ENCODE data around the gene GNMT. TPM values are rescaled to one million over a fixed set of nuclear protein-coding genes. Genes with fewer than 3 reads are reported as not detected.

The GNMT gene
- total and polyA plus RNA-seq, 10 of the 15 experiments (the other 5 are each of a cell fraction or from before 2014, with no cell fraction given) = 0.27 to 1.1 (median 0.39) TPM

- peaks cover 23% of the 10 kb centered on the region for H3K4me1 ChIP-seq (ENCODE audit: control insufficient read depth, insufficient read depth, low read length)
- peak; percentile 12; the same call in 1 of the 2 replicates for TF ChIP-seq LARP7 (IDR thresholded peaks at IDR 0.05)
- peak; percentile 64; the same call in 1 of the 2 replicates for TF ChIP-seq SMAD5 (IDR thresholded peaks at IDR 0.05; ENCODE audit: low read depth)
- TF ChIP-seq, protein P1, sequence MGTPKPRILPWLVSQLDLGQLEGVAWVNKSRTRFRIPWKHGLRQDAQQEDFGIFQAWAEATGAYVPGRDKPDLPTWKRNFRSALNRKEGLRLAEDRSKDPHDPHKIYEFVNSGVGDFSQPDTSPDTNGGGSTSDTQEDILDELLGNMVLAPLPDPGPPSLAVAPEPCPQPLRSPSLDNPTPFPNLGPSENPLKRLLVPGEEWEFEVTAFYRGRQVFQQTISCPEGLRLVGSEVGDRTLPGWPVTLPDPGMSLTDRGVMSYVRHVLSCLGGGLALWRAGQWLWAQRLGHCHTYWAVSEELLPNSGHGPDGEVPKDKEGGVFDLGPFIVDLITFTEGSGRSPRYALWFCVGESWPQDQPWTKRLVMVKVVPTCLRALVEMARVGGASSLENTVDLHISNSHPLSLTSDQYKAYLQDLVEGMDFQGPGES (IDR thresholded peaks at IDR 0.05) = peak; percentile 75; the same call in 1 of the 2 replicates
- 0 out of 2 replicates have a peak, but pooled peaks have one; percentile 37 for TF ChIP-seq HDGF (IDR thresholded peaks at IDR 0.05)
- peak; percentile 35 for TF ChIP-seq IKZF1 (conservative IDR thresholded peaks at IDR 0.05)
- TF ChIP-seq, protein P2, sequence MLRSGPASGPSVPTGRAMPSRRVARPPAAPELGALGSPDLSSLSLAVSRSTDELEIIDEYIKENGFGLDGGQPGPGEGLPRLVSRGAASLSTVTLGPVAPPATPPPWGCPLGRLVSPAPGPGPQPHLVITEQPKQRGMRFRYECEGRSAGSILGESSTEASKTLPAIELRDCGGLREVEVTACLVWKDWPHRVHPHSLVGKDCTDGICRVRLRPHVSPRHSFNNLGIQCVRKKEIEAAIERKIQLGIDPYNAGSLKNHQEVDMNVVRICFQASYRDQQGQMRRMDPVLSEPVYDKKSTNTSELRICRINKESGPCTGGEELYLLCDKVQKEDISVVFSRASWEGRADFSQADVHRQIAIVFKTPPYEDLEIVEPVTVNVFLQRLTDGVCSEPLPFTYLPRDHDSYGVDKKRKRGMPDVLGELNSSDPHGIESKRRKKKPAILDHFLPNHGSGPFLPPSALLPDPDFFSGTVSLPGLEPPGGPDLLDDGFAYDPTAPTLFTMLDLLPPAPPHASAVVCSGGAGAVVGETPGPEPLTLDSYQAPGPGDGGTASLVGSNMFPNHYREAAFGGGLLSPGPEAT (IDR thresholded peaks at IDR 0.05; ENCODE audit: low read depth) = 0 out of 2 replicates have a peak, but pooled peaks have one; percentile 41
- TF ChIP-seq KLF5 (IDR thresholded peaks at IDR 0.05; ENCODE audit: partially characterized antibody) = no peak
- TF ChIP-seq CBFB (IDR thresholded peaks at IDR 0.05; ENCODE audit: low read depth) = peak; percentile 31; the same call in 1 of the 2 replicates
- peak; percentile 51 for TF ChIP-seq NRF1 (conservative IDR thresholded peaks at IDR 0.05; ENCODE audit: low read depth, low read length)
- peak; percentile 65 for TF ChIP-seq SMAD1 (IDR thresholded peaks at IDR 0.05; ENCODE audit: low read depth, partially characterized antibody)
- TF ChIP-seq KAT2A (conservative IDR thresholded peaks at IDR 0.05; ENCODE audit: control insufficient read depth, low read depth, low read length) = no peak
- peak; percentile 95 for TF ChIP-seq NFYB (IDR thresholded peaks at IDR 0.05; ENCODE audit: insufficient read depth, low read depth, low read length)
- TF ChIP-seq FOS (IDR thresholded peaks at IDR 0.05; ENCODE audit: borderline replicate concordance, extremely low read depth, insufficient read length) = peak; percentile 39
- no peak for TF ChIP-seq RAD51 (IDR thresholded peaks at IDR 0.05)
- TF ChIP-seq NR2C2 (IDR thresholded peaks at IDR 0.05; ENCODE audit: borderline replicate concordance, control insufficient read depth, insufficient read length, low read depth) = no peak
- peak; percentile 71; the same call in 1 of the 2 replicates for TF ChIP-seq TAF1 (IDR thresholded peaks at IDR 0.05; ENCODE audit: borderline replicate concordance, low read depth, low read length)
- TF ChIP-seq CEBPB (IDR thresholded peaks at IDR 0.05; ENCODE audit: borderline replicate concordance in 1 of 2, low read depth in 2 of 2, low read length in 2 of 2) = peak in 1 of 2 experiments; percentile 80; a peak in 1 of 4 replicates
- no peak for TF ChIP-seq SREBF1 (IDR thresholded peaks at IDR 0.05; ENCODE audit: low read length)
- TF ChIP-seq EGR1 (IDR thresholded peaks at IDR 0.05; ENCODE audit: borderline replicate concordance in 1 of 2, low read depth in 2 of 2, low read length in 2 of 2) = peak in 1 of 2 experiments; percentile 86; a peak in 2 of 3 replicates
- TF ChIP-seq TCF12 (IDR thresholded peaks at IDR 0.05; ENCODE audit: low read depth, low read length) = peak; percentile 32; the same call in 1 of the 2 replicates
- peak; percentile 81 for TF ChIP-seq YY1 (IDR thresholded peaks at IDR 0.05; ENCODE audit: low read depth, low read length)
These were observed 23.7 kb downstream of the GNMT start, which contains the start of gene PPP2R5D for GRCh38 chr6:42984001-42984923. Gene PPP2R5D, plus strand, starts transcription at chr6:42984570. Its CDS starts 108 bp downstream, at chr6:42984678.

More at GRCh38 chr6:42984001-42984923, 23.7 kb downstream of the GNMT start, which contains the start of gene PPP2R5D:
- Histone ChIP-seq H4K20me1 (ENCODE audit: control insufficient read depth, insufficient read depth) (no peaks in the 10 kb centered on the region), H3K4me3 (peak within 1 kb of the TSS; percentile 98), H3K9me3 (replicated peaks; ENCODE audit: control insufficient read depth, insufficient read depth, low read length) (no peaks in the 10 kb centered on the region), H3K36me3 (ENCODE audit: control insufficient read depth in 2 of 2, insufficient read depth in 2 of 2, low read length in 1 of 2) (peaks cover 0 to under 1% of the 10 kb centered on the region in 2 experiments; a peak in 1 of 4 replicates), H3K27ac (ENCODE audit: control insufficient read depth, insufficient read depth) (peak within 1 kb of the TSS; percentile 79), H3K79me2 (ENCODE audit: control insufficient read depth, insufficient read depth, low read length) (peaks cover 17% of the 10 kb centered on the region), H3K4me2 (ENCODE audit: control insufficient read depth, insufficient read depth) (peak within 1 kb of the TSS; percentile 100), H2AFZ (ENCODE audit: control insufficient read depth, low read depth, low read length) (peak within 1 kb of the TSS; percentile 99), H3K9ac (ENCODE audit: control insufficient read depth, insufficient read depth, low read length) (peak within 1 kb of the TSS; percentile 84), H3K27me3 (replicated peaks in 1 of 2; ENCODE audit: control insufficient read depth in 2 of 2, insufficient read depth in 2 of 2, low read length in 1 of 2) (no peaks in the 10 kb centered on the region)
- ChIA-PET SMC1A (ENCODE audit: uncharacterized antibody, unreplicated experiment) (interaction anchor here (0.6 to 1.9 kb wide), 12 partner anchors 8 to 645 kb away, joined by 3 to 12 read pairs (median 3); partner anchors contain the start of genes CNPY3, GTPBP2, KLHDC3 and MEA1), POLR2A (interaction anchor here (0.6 to 2.2 kb wide), 26 partner anchors 9 to 493 kb away, joined by 3 to 32 read pairs (median 4); partner anchors contain the start of genes CNPY3, CUL7, KLC4 and KLHDC3), RAD21 (ENCODE audit: unreplicated experiment) (interaction anchor here (0.8 to 2.2 kb wide), 7 partner anchors 9 to 84 kb away, joined by 3 to 31 read pairs (median 6); partner anchors contain the start of genes CNPY3, KLHDC3 and MEA1), CTCF (interaction anchor here (0.5 to 1.9 kb wide), 11 partner anchors 12 to 522 kb away, joined by 3 to 14 read pairs (median 3); partner anchors contain the start of gene CNPY3)
- 1% methylated on average over 34 of the region's 59 CpGs for WGBS (ENCODE audit: insufficient coverage, insufficient replicate concordance, low lambda C conversion rate, missing lambda C conversion rate)
- intact Hi-C loops (cut with micrococcal nuclease; ENCODE audit: unreplicated experiment) = loop anchor here (2.0 kb wide), 1 partner anchor 53 kb away; no protein-coding TSS in a partner anchor
- in situ Hi-C loops (cut with MboI) = no loop called here
- FAIRE-seq (peak; percentile 97), DNase-seq (ENCODE audit: low read depth, low spot score) (peak; percentile 94), ATAC-seq (peak; percentile 97)
- no TSS peak for BruUV-seq (replicated peaks)
